AG09319 (cell line): ENCODE results near the gene PRSS50.

Experiments used
- DNase-seq: peaks from one replicate; pipeline ENCODE4 v3.0.0-alpha.2; 2010; ENCODE audit warnings: low read depth; ENCODE audit errors: extremely low read depth
- CTCF ChIP-seq: IDR thresholded peaks from 2 replicates; pipeline ENCODE4 v1.5.1; 2011; ENCODE audit warnings: low read depth, mild to moderate bottlenecking, inconsistent platforms, low read length, moderate library complexity

Gene PRSS50

DNA sequence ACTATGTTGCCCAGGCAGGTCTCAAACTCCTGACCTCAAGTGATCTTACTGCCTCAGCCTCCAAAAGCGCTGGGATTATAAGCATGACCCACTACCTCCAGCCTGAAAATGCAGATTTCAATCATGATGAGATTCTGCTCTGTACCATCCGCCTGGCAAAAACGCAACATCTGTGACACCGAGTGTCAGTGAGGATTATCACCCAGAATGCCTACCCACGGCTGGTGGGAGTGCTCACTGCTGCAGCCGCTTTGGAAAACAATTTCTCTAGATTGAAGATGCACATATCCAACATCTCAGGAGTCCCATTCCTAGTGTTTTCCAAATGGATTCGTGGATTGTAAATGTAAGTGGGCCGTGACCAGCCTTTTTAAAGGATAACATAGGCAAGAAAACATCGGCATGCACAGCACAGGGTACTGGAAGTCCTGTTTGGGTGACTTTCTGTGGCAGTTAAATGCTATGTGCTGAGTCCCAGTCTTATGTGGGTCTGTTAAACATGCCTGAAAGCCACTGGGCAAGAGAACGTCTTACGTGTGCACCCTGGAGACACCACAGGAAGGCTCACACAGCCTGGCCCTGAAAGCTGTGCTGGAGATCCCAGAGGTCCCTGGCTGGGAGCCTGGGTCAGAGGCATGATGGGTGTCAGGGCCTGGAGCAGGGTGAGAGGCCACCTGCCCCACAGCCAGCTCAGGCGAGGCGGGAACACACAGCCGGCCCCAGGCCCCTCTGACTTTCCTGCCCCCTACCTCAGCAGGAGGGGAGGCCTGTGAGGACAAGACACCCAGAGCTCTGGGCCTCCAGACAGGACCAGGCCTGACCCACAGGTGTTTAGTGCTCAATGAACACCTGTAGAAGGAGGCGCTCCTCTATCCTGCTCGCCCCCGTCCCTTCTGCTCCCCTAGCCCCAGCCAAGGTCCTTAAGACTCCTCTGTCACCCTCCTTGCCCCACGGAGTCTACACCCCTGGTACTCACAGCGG is 918 bp downstream of the PRSS50 start:
- TF ChIP-seq CTCF: no peak
- DNase-seq: no peak

- TF ChIP-seq CTCF: no peak
- no peak for DNase-seq
Measured at GRCh38 chr3:46715507-46716175, 2.0 kb downstream of the PRSS50 start.

DNA sequence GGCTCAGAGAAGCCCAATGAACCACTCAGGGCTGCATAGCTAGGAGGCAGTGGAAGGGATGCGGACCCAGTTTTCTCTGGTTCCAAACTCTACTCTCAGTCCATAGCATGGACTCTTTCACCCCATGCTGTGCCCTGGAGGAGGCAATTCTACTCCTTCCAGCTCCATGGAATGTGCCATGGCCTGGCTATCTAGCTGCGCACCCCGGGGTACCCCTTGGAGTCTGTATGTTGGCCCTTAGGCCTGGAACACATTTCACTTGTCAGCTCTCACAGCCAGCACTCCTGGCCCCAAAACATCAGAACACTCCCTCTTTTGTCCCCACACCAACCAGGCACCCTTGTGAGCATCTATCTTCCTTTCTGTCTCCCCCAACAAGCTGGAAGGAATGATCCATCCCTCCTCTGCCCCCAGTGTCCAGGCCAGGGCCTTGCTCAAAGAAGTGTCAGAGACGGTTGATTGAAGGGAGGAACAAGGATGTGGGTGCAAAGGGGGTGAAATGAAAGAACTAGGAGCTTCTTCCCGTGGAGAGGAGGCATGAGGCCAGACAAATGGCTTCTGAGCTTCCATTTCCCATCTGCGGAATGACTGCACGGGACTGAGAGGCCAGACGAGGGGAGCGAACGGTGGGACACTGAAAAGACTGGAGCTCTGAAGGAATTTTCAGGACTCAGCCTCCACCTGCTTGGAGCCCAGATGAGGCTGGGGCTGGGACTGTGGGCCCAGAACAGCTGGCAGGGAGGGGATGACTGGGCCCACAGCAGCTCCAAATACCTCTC is 2.8 kb downstream of the PRSS50 start:
- TF ChIP-seq CTCF: no peak
- DNase-seq: no peak

- no peak for DNase-seq
- no peak for TF ChIP-seq CTCF
Measured at GRCh38 chr3:46713898-46714552, 3.6 kb downstream of the PRSS50 start.

GRCh38 chr3:46713050-46713897 is 4.4 kb downstream of the PRSS50 start:
- no peak for TF ChIP-seq CTCF
- DNase-seq: no peak

- DNase-seq: no peak
- TF ChIP-seq CTCF: no peak
Measured at GRCh38 chr3:46712191-46713049, 5.2 kb downstream of the PRSS50 start.
